ENCODE results near the gene NAALADL1.

The NAALADL1 gene

DNA sequence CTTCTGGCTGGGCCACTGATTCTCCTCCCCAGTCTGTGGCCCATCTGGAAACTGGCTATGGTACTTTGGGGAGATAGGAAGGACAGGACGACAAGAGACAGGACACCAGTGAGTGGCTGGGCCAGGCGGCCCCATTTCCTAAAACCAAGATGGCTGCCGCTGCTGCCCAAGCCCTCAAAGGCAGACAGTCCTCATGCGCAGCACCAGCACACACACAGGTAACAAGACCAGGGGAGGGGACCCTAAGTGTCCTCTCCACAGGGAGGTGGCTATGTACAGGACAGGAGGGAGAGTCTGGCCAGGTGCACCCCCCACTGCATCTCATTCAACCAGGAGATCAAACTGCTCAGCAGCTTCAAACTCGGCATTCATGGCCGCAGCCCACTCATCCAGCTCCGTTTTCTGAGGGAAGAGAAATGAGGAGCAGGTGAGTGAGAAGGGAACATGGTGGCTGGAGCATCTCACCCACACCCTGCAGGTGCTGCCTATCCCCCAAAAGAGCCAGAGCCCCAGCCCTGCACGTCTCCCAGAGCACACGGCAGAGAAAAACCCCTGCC lies 20.5 kb upstream of the NAALADL1 start:
- no peak for DNase-seq

DNA sequence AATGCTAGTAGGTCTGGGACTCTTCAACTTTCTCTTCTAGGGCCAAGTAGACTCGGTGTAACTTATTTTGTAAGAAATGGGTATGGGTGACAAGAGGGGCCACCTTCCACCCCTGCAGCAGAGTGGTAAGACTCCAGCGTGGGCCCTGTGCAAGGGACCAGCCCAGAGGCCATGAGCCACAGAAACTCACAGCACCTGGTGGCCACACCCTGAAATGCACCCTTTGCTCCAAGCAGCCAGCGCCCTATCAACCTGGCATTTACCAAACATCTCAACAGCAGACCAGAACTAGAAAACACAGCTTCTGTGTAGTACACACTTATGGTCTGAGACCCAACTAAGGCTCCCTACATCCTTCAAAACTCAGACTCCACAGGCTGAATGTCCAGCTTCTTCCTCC lies 19.8 kb upstream of the NAALADL1 start:
- peak; percentile 61 for DNase-seq

DNA sequence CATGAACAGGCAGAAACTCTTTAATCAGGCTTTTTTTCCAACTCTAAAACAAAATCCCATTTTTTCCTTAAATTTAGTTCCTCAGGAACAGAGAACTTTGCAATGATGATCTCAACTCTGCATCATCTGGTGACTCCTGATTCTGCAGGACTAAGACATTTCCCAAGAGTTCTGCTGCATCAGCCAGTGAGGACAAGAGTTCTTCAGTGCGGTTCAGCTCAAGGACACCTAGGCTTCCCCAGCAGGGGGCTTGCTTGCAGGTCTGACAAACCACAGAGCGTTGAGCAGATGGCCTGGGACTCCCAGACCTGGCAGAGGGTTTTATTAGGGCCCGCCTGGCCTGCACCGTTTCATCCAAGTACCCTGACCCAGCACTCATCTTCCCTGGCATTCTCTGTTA lies 19.1 kb upstream of the NAALADL1 start:
- DNase-seq, result no peak

DNA sequence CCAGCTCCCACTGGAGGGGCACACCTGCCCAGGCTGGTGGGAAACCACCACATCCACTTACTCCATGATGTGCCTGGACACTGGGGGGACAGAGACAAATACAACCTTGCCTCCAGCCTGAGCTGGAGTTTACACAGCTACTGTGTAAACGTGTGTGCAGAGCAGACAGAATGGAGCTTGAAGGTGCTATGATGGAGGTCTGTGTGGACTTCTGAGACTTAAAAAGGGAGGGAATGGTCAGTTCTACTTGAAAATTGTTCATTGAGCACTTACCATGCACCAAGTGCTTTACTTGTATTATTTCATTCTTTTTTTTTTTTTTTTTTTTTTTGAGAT lies 14.2 kb upstream of the NAALADL1 start:
- DNase-seq, result no peak

DNA sequence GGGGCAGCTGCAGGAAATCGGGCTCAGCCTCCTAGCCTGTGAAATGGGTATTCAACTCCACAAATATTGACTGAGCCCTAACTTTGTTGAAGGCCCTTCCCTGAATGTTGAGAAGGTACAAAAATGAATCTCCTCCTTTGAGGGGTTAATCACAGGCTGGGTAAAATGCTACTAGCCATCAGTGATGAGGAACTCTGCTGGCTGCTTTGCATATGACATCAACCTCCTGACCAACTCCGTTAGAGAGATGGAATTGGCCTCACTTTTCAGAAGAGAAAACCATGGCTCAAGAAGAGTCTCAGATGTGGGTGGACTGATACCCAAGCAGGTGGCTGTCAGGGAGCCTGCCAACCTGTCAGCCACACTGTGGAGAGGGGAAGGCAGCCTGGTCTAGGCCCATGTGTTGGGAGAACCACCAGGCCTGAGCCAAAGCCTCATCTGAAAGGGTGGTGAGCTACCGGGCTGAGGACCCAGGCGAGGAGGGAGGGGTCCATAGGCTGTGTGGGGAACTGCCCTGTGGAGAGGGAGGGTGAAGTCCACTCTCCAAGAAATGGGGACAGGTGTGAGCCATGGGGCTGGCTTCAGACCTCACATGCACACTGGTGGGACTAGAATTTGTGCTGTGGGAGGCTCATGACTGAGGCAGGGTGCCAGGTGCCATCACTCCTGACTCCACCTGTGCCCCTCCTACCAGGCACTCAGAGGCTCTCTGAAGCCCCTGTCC lies 13.7 kb upstream of the NAALADL1 start:
- DNase-seq, result no peak

DNA sequence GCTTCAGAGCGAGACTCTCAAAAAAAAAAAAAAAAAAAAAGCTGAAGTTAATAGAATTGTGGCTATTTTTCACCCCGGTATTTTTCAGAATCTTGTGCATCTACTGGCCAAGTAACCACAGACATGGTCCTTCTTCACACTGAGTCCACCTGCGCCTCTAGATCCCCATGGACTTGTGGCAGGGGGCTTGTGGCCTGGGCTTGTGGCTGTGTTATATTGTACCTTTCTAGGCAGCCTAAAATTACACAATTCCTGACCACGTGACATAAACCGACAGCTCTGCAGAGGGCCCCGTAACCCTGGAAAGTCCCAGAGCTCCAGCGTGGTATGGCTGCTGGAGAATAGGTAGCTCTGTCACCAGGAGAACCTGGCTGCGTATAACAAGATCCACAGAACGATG lies 10.9 kb upstream of the NAALADL1 start:
- DNase-seq, result no peak

DNA sequence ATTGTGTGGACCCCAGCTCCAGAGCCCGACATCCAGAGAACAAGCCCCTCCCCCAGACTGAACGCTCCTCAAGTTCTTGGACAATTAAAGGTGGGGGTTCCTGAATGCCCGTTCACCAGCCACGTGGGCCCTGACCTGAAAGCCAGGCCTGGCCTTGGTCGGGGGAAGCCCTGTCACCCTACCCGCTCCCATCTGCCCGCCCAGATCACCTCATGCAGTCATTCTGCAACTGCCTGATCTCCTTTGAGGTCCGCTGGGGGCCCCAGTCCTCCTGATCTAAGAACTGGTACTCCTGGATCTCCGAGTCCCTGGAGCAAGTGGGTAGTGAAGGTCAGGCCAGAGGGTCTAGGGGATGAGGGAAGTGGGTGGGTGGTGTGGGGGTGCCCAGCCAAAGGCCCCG lies 9.1 kb upstream of the NAALADL1 start:
- DNase-seq, result no peak

DNA sequence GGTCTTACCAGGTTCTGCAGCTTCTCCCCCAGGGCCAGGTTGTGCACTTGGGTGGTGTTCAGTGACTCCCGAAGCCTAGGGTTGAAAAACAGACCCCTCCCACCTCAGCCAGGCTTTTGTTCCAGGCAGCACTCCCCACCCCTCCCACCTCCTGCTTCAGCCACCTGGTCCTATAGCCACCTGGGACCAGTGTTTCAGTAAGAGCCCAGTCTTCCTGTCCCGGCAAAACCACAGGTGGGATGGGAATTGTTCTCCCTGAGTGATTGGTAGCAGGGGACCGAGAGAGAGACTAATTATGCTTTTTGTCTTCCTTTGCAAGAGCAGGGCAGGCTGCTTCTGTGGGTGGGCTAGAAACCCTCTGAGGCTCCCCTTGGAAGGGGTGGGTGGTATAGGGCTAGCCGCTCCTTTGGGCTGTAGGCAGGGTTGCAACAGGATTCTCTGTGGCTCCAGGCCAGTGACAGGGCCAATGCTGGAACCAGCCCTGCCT lies 8.5 kb upstream of the NAALADL1 start:
- DNase-seq, result no peak

DNA sequence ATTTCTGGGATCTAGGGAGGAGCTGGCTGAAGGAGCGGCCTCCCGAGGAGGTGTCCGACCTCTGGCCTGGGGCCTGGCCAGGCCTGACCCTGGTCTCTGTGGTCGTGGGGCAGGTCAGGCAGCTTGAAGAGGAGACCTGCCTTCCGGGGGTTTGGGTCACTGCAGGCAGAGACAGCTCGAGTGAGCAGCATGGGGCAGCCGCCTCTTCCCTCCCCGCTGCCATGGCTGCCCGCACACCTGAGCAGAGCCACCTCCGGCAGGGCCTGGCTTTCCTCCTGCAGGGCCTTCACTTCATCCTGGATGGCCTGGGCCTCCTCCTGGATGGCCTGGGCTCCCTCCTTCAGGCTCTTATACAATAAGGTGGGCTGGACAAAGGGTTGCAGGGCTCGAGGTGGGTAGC lies 8.0 kb upstream of the NAALADL1 start:
- DNase-seq, result no peak

DNA sequence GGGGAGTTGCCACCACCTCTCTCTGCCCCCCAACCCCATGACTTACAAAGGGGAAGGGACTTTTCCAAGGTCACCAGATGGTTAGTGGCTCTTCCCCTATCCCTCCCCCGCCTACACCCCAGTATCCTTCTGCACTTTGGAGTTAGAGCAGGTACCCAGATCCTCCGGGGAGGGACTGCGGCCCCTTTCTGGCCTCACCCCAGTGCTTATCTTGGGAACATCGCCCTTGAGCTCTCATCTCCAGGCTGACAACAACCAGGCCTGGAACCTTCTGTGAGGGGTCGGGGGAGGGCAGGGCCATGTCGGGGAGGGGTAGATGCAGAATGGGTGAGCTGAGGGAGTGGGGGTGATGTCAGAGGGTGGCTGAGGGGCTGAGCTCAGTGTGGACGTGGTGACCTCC lies 7.5 kb upstream of the NAALADL1 start:
- no peak for DNase-seq

DNA sequence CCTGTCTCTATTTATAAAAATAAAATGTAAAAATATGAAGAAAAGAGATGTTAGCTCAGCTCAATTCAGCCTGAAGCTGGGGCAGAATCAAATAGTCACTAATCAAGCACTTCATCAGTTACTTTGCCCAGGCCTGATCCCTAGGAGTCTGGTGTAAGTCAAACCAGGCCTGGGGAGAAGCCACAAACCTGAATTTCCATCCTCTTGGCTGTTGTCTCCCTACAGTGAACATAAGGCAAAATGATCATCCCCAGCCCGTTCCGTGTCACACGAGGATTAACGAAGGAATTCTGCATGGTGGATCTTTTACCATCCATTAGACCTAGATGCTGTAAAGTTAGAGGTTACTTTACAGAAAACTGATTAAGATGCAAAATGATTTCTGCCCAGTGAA lies 6.5 kb upstream of the NAALADL1 start:
- DNase-seq, result no peak

DNA sequence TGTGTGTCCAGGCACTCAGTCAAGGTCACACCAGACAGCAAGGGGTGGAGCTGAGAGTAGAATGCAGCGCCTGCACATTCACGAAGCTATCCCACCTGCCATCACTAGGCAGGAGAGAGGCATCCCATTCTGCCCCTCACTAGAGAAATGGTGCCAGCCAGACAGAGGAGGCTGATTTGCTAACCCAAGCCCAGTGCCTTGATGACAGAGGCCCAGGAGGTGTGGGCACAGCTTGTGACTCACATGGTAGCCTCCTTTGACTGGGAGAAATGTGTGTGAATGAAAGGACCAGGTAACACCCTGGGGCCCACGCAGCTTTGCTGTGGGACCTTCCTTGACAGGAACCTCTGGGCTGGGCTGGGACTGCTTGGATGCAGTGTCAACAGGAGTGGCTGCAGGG lies 5.2 kb upstream of the NAALADL1 start:
- no peak for DNase-seq

DNA sequence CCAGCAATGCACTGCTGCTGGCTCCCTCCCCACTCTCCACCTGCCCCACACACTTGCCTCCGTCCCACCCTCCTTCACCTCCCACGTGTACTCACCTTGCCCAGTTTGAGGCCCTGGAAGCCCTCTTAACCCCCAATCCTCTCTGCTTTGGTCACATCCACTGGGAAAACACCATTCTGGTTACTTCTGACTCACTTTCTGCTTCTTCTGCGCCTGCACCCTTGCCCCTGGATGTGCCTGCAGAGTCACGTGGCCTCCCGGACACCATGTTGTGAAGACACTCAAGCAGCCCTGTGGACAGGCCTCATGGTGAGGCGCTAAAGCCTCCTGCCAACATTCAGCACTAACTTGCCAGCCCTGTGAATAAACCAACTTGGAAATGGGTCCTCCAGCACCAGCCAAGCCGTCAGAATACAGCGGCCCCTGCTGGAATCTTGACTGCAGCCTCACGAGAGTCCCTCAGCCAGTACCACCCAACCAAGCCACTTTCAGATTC lies 2.6 kb upstream of the NAALADL1 start:
- peak; percentile 40 for DNase-seq

DNA sequence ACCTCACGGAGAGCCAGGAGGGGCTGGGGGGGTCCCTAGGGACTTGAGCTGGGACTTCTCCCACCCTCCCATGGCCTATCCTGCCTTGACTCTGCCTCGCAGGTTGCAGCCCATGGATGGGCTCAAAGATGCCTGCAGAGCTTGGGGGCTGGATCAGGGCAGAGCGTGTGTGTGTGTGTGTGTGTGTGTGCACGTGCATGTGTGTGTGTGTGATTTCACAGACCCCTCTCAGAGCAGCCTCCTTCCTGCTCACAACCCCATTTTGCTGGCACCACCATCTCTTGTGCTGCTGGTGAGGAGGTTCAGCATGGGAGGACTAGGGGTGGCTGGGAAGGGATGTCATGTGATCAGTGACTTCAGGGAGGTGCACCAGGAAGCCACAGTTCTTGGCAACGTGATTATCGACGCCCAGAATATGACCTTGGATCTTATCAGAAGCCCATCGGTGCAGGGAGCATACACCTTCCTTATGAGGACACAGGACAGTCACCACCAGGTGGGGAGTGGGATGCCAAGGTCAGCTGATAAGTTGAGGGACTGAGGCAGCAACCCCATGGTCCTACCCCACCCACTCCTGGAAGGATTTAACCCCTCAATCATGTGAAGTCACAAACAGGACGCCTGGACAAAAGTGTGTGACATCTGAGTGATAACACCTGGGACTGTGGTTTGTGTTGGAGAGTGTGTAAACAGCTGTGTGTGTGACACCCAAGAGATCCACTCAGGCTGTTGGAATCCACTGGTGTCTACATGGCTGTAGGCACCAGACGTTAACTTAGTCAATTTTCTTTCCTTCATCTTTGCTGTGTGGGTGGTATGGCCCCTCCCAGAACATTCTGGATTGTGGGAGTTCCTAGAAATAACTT lies 1.8 kb upstream of the NAALADL1 start:
- no peak for DNase-seq

DNA sequence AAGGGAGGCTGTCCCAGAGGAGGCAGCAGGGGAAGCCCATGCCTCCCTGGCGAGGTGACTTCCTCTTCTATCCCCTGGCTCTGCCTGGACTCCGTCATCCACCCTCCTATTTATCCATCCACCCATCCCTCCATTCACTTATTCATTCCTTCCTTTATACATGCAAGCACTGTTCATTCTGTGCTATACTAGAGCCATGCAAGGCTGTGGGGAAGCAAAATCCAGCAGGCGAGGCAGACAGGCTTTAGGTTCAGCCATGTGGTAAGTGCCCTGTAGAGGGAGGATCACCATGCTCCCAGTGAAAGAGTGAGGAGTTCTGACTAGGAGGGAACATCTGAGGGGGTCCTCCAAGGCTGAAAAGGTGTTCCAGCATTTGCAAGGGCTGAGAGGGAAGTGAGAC lies 1.2 kb upstream of the NAALADL1 start:
- DNase-seq, result no peak

DNA sequence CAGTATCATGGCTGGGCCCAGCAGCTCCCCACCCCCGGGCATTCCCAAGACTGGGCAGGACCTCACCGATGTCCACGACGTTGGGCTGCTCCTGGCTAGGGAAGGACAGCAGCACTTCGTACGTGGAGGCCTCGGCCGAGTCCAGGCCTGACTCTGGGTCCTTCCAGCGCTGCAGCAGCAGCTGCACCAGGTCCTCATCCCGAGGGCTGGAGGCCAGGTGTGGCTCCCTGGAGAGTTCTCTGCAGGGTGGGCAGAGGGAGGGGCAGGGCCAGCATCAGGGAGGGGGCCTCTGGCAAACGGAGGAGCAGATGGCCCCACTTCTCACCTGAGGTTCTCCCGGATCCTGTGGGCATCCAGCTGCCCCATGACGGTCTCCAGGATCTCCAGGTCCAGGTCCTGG lies 341 bp downstream of the NAALADL1 start:
- DNase-seq, result no peak

DNA sequence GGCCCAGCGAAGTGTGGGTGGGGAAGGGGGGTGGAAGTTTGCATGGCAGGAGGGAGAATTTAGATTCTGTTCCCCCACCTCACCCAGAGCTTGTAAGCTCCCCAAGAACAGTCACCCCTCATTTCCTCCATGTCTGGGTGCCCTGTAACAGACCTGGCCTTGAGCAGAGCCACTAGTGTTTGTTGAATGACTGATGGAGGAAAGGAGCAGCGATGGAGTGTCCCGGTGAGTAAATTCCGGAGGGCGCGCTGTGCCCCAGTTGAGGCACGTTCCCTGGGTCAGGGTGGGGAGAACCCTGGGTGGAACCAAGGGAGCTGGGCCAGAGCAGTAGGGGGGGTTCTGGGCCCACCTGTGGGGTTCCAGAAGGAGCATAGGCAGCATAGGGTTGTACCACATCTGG lies 827 bp downstream of the NAALADL1 start:
- DNase-seq, result no peak

DNA sequence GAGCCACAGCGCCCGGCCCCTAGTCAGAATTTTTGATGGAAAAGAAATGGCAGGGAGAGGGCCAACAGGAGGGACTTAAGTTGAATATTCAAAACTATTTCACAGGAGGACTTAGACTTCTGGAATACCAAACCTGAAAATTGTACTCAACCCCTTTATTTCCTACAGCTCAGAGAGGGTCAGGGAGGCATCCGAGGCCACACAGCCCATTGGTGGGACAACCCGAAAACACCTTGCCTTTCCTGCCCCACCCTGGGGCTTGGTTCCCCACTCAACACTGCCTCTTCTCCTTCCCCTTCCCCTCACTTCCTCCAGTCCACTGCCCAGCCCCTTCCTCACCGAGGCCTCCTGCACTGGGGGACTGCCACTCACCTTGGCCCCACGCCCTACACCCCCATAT lies 1.4 kb downstream of the NAALADL1 start:
- no peak for DNase-seq

DNA sequence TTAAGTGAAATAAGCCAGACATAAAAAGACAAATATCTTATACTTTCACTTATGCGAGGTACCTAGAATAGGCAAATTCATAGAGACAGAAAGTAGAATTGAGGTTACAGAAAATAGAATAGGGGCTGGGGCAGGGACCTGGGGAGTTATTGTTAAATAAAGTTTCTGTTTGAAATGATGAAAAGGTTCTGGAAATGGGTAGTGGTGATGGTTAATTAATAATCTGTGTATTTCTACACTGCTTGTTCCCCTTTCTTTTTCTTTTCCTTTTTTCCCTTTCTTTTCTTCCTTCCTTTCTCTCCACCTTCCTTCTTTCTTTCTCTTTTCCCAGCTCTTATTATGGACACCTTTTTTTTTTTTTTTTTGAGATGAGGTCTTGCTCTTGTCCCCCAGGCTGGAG lies 2.8 kb downstream of the NAALADL1 start:
- no peak for DNase-seq

DNA sequence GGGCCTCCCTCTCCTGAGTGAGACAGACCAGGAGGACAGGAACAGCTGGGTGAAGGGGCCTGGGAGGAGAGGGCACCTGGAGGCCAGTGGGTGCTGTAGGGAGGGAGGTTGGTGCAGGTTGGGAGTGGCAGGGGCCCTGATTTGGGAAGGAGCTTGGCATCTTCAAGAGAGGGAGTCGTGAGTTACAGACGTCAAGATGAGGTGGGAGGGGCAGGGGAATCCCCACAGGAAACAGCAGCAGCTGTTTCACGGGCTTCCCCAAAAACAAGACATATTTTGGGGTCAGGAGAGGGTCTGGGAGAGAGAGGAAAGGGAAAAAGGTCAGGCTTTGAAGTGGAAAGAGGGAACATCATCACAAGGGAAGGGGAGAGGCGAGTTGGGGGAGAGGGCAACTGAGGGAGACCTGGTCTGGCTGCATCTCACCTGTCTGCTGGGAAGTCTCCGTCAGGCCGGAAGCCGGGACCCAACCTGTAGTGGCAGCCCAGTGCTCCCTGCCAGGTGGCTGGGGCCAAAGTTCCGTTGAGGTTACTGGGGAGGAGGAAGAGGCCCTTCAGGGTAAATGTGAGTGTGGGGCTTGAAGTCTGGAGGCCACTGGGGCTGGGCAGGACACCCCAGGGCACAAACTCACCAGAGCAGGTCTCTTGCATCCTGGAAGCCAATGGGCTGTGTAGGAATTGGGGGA lies 4.4 kb downstream of the NAALADL1 start:
- no peak for DNase-seq

DNA sequence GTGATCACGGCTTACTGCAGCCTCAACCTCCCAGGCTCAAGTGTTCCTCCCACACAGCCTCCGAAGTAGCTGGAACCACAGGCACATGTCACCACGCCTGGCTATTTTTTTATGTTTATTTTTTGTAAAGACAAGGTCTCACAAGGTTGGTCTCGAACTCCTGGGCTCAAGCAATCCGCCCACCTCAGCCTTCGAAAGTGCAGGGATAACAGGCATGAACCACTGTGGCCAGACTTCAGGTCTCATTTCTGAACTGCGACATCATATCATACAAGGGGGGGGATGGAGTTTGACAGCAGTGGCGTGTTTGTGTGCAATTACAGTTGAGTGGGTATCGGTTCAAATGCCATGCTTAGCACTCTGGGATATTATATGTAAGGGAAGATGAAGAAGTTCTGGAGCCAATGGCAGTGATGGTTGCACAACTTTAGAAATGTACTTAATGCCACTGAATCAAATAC lies 6.9 kb downstream of the NAALADL1 start:
- no peak for DNase-seq

DNA sequence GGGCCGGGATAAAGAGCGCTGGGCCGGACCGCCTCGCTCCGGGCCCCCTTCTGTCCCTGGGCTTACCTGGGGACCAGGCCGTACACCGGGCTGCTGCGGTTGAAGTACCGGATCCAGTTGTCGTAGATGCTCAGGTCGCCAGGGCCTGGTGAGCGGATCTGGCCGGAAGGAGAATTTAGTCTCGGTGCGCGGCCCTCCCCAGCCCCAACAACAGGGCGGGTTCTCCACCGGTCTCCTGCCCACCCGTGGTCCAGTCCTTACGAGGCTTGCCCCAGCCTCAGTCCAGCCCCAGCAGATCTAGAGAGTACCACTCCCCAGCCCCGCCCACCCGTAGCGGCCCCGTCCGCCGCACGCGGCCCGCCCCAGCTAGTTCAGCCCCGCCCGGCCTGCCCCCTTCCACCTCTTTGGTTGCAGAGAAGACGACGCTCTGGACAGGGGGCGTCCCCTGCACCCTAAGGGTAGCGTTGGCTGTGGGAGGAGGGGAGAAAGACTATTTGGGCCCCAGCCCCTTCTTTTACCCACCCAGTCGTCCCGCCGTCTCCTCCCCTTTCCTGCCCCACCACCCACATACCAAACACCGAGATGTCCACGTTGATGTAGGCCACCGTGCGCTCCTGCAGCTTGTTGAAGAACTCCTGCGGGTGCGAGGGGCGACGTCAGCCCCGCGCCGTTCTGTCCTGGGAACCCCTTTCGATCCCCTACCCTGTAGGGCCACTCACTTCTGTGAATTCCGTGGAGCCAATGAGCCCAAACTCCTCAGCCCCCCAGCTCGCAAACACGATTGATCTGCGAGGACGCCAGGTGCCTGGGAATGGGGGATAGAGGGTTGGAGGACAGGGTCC lies 10.6 kb downstream of the NAALADL1 start:
- DNase-seq, result peak; percentile 11

All from stimulated activated naive CD4-positive, alpha-beta T cell treated with Interleukin-2 at 50 U/mL for 16 hours (primary cell).